Spleen (tissue), 13 donors: Measurements from ENCODE around the gene ITFG1. TPM values are rescaled to one million over a fixed set of nuclear protein-coding genes. Genes with fewer than 3 reads are reported as not detected.
A peak's percentile ranks its signal among the peaks of the same experiment; 100 is the strongest.

Experiments used
- DNase-seq: peaks from one replicate; pipeline ENCODE4 v3.0.0-alpha.2; 2020
- H3K27ac ChIP-seq, 8 donors: fragments of 200-600 bp; sonication (generic) in 7 of 8; 1 replicate in 4 of 8; 2 replicates in 4 of 8; pipeline versions ENCODE4 v1.5.0 to v1.8.0; 2016 to 2021; ENCODE audit warnings: inconsistent platforms in 4 of 8, mild to moderate bottlenecking in 4 of 8, moderate library complexity in 1 of 8
- H3K27me3 ChIP-seq, 7 donors: fragments of 200-600 bp; sonication (generic) in 6 of 7; replicated peaks in 1 of 7; 1 replicate in 4 of 7; 2 replicates in 3 of 7; pipeline versions ENCODE4 v1.5.0 to v1.8.0; 2016 to 2021; ENCODE audit warnings: inconsistent platforms in 3 of 7, mild to moderate bottlenecking in 1 of 7
- H3K36me3 ChIP-seq, 6 donors: fragments of 200-600 bp; sonication (generic) in 5 of 6; 1 replicate in 4 of 6; 2 replicates in 2 of 6; pipeline versions ENCODE4 v1.5.0 to v1.8.0; 2016 to 2021; ENCODE audit warnings: inconsistent platforms in 2 of 6
- H3K4me1 ChIP-seq, 6 donors: fragments of 200-600 bp; sonication (generic) in 5 of 6; 1 replicate in 3 of 6; 2 replicates in 3 of 6; pipeline versions ENCODE4 v1.5.0 to v1.8.0; 2016 to 2021; ENCODE audit warnings: inconsistent platforms in 3 of 6
- H3K4me3 ChIP-seq, 8 donors: fragments of 200-600 bp; sonication (generic) in 7 of 8; 1 replicate in 4 of 8; 2 replicates in 4 of 8; pipeline versions ENCODE4 v1.5.0 to v1.8.0; 2016 to 2021; ENCODE audit warnings: inconsistent platforms in 4 of 8, mild to moderate bottlenecking in 4 of 8, moderate library complexity in 2 of 8
- H3K9me3 ChIP-seq, 8 donors: fragments of 200-600 bp; sonication (generic) in 7 of 8; 1 replicate in 4 of 8; 2 replicates in 4 of 8; pipeline versions ENCODE4 v1.5.0 to v1.8.0; 2016 to 2021; ENCODE audit warnings: inconsistent platforms in 4 of 8
- CTCF ChIP-seq, 11 experiments: fragments of 200-600 bp in 7 of 11; fragments of 450-650 bp in 4 of 11; sonication (generic) in 4 of 11; IDR thresholded peaks in 8 of 11; conservative IDR thresholded peaks in 3 of 11; 1 replicate in 7 of 11; 2 replicates in 4 of 11; pipeline versions ENCODE4 v1.4.0 to v1.8.0; 2016 to 2021; ENCODE audit warnings: antibody characterized with exemption in 11 of 11, inconsistent platforms in 4 of 11, mild to moderate bottlenecking in 1 of 11
- POLR2A ChIP-seq, 3 donors: fragments of 450-650 bp; IDR thresholded peaks; one replicate each; pipeline ENCODE4 v1.5.1; 2017; ENCODE audit warnings: antibody characterized with exemption in 3 of 3, mild to moderate bottlenecking in 1 of 3
- POLR2AphosphoS5 ChIP-seq, 3 donors: sonication (generic); formaldehyde crosslinking; IDR thresholded peaks; one replicate each; pipeline ENCODE4 v1.5.1; 2017; ENCODE audit warnings: antibody characterized with exemption in 3 of 3
- WGBS, 5 donors: extraction: QIAGEN DNeasy Blood & Tissue Kit in 3 of 5; methylation state at CpG; one replicate each; pipeline versions ENCODE4 v1.1.5 to v1.1.7; 2013 to 2018; 5-methylcytosine and 5-hydroxymethylcytosine counted together
- intact Hi-C: fragments of 100-400 bp; cut with DNase I; formaldehyde crosslinking; loops from one replicate; pipeline ENCODE4 v1.15.0; 2023; ENCODE audit warnings: low total_unique reads
- long read RNA-seq, 2 donors: transcript quantifications; one replicate each; lab custom pipeline, GENCODE V29; 2026
- polyA plus RNA-seq, 3 donors: library from polyadenylated mRNA; stranded (reverse); fragments of 200-250 nt; gene quantifications; one replicate each; pipeline ENCODE4 v1.2.1, GENCODE V29; 2013
- total RNA-seq, 7 donors: library from RNA; depleted of rRNA in 3 of 7; stranded (reverse); fragments of >200 nt in 3 of 7; fragmentation: NEBNext Ultra II Directional in 4 of 7; extraction: Animal tissue kit (Norgen Biotek cat#: 25700) in 4 of 7; gene quantifications; one replicate each; pipeline versions ENCODE4 v1.1.0 to v1.2.1, GENCODE V29; 2016 to 2021
- donor health status: healthy with polysubstance abuse.
- donor health status: DM: no; HTN: no; CAD: no; lungs with moderate emphysema.
- donor health status: DM: no; HTN: no; CAD: no.
- donor health status: Bipolar disorder and iron deficiency.
- donor health status: healthy.
- donor health status: DM: no; HTN: no; CAD: no.
- donor health status: DM: yes; HTN: yes; CAD: no.

Gene ITFG1
- 10 to 100 TPM; 33.0 to 62.3 (median 56.3) TPM for total RNA-seq
- 10 to 100 TPM in 2 of 3 donors, 1 to 10 TPM in 1; 9.0 to 12.4 (median 11.0) TPM for polyA plus RNA-seq
- long read RNA-seq, donor 1, transcript ITFG1-201 (18 exons, 3,400 nt): major isoform, 13 of 20 reads
- long read RNA-seq, donor 1, partial matches to known transcripts: 7 of 20 reads
- long read RNA-seq, donor 1, other reads (novel, unspliced or antisense): 0 of 20 reads
- long read RNA-seq, donor 2, transcript ITFG1-201 (18 exons, 3,400 nt): major isoform, 13 of 18 reads
- long read RNA-seq, donor 2, partial matches to known transcripts: 5 of 18 reads
- long read RNA-seq, donor 2, other reads (novel, unspliced or antisense): 0 of 18 reads

GRCh38 chr16:47460711-47461597, at the start of gene ITFG1, which contains the start of gene PHKB:
TSS of gene ITFG1 (minus strand) at chr16:47461063. CDS start at chr16:47461045, 18 bp downstream.
TSS of gene PHKB (plus strand) at chr16:47461331. CDS start at chr16:47461351, 20 bp downstream.
- Histone ChIP-seq H3K27me3 (no peaks in the 10 kb centered on the region), H3K36me3 (peaks cover 0 to 38% (median 5%) of the 10 kb centered on the region in 6 donors), H3K4me1 (peaks cover 28 to 86% (median 76%) of the 10 kb centered on the region in 6 donors), H3K4me3 (peak within 1 kb of the TSS; percentile 70 to 98 (median 88)), H3K27ac (peak within 1 kb of the TSS; percentile 94 to 100 (median 98)), H3K9me3 (no peaks in the 10 kb centered on the region)
- intact Hi-C loops: loop anchor here (10.0 kb wide), 1 partner anchor 486 kb away; the partner anchor contains the start of gene DNAJA2
- 0 to 1% (median 0%) methylated on average over 30 to 82 of the region's 82 CpGs for WGBS, 5 donors
- TF ChIP-seq CTCF (IDR thresholded peaks at IDR 0.05 in 8 of 11, conservative IDR thresholded peaks at IDR 0.05 in 3 of 11) (peak in 10 of 11 experiments; percentile 18 to 48 (median 35)), POLR2A (IDR thresholded peaks at IDR 0.05) (peak in 1 of 3 donors; percentile 53), POLR2AphosphoS5 (IDR thresholded peaks at IDR 0.05) (peak; percentile 91 to 95 (median 93))
- DNase-seq: peak; percentile 99

- Histone ChIP-seq H3K4me1 (peaks cover 0 to 24% (median 4%) of the 10 kb centered on the region in 6 donors), H3K4me3 (no peak overlapping the region), H3K9me3 (no peaks in the 10 kb centered on the region), H3K27ac (peak overlapping the region in 2 of 8 donors; percentile 21 to 24), H3K36me3 (peaks cover 0 to 76% (median 49%) of the 10 kb centered on the region in 6 donors), H3K27me3 (no peaks in the 10 kb centered on the region)
- intact Hi-C loops: no loop called here
- TF ChIP-seq POLR2AphosphoS5 (IDR thresholded peaks at IDR 0.05) (no peak), CTCF (IDR thresholded peaks at IDR 0.05 in 8 of 11, conservative IDR thresholded peaks at IDR 0.05 in 3 of 11) (no peak), POLR2A (IDR thresholded peaks at IDR 0.05) (no peak)
- no peak for DNase-seq
- 19 to 38% (median 26%) methylated on average over 1 of the region's 1 CpG for WGBS, 5 donors
Measured at GRCh38 chr16:47507701-47508100, 46.8 kb upstream of the ITFG1 start.

GRCh38 chr16:47506800-47507199, 45.9 kb upstream of the ITFG1 start:
- DNase-seq: no peak
- peak overlapping the region in 3 of 8 donors; percentile 8 to 25 (median 24) for H3K27ac ChIP-seq
- intact Hi-C loops: no loop called here
- no peaks in the 10 kb centered on the region for H3K9me3 ChIP-seq
- H3K36me3 ChIP-seq: peaks cover 0 to 75% (median 43%) of the 10 kb centered on the region in 6 donors
- no peaks in the 10 kb centered on the region for H3K27me3 ChIP-seq
- no peak overlapping the region for H3K4me3 ChIP-seq
- peaks cover 0 to 24% (median 4%) of the 10 kb centered on the region in 6 donors for H3K4me1 ChIP-seq
- TF ChIP-seq POLR2A (IDR thresholded peaks at IDR 0.05) (no peak), CTCF (IDR thresholded peaks at IDR 0.05 in 8 of 11, conservative IDR thresholded peaks at IDR 0.05 in 3 of 11) (no peak), POLR2AphosphoS5 (IDR thresholded peaks at IDR 0.05) (no peak)
- 45 to 73% (median 60%) methylated on average over 2 of the region's 2 CpGs for WGBS, 5 donors
